ENCODE results near the gene PRKCH.
A peak's percentile ranks its signal among the peaks of the same experiment; 100 is the strongest.

PRKCH gene

GRCh38 chr14:61468063-61468825 is 146.9 kb downstream of the PRKCH start:
- Histone ChIP-seq H3K4me1 (ENCODE audit: insufficient read depth, low read length) (peaks cover 50% of the 10 kb centered on the region), H3K27ac (ENCODE audit: low read depth, low read length) (no peak overlapping the region), H3K27me3 (ENCODE audit: insufficient read depth, low read length) (no peaks in the 10 kb centered on the region), H3K4me3 (ENCODE audit: low read length) (no peak overlapping the region), H3K9me3 (ENCODE audit: insufficient read depth, low read depth, low read length) (no peaks in the 10 kb centered on the region), H3K9ac (ENCODE audit: low read depth, low read length) (no peak overlapping the region), H3K36me3 (ENCODE audit: insufficient read depth, low read length) (no peaks in the 10 kb centered on the region)
- 94% methylated on average over 6 of the region's 7 CpGs for WGBS

GRCh38 chr14:61469781-61470180 is 148.4 kb downstream of the PRKCH start:
- Histone ChIP-seq H3K4me3 (ENCODE audit: low read length) (peak overlapping the region; percentile 37; the same call in 1 of the 2 replicates), H3K9ac (ENCODE audit: low read depth, low read length) (no peak overlapping the region), H3K27me3 (ENCODE audit: insufficient read depth, low read length) (no peaks in the 10 kb centered on the region), H3K9me3 (ENCODE audit: insufficient read depth, low read depth, low read length) (no peaks in the 10 kb centered on the region), H3K27ac (ENCODE audit: low read depth, low read length) (no peak overlapping the region), H3K36me3 (ENCODE audit: insufficient read depth, low read length) (no peaks in the 10 kb centered on the region), H3K4me1 (ENCODE audit: insufficient read depth, low read length) (peaks cover 50% of the 10 kb centered on the region)
- 67% methylated on average over 6 of the region's 6 CpGs for WGBS

- H3K27ac ChIP-seq (ENCODE audit: low read depth, low read length): peak overlapping the region; percentile 25; the same call in 1 of the 2 replicates
- H3K9me3 ChIP-seq (ENCODE audit: insufficient read depth, low read depth, low read length): no peaks in the 10 kb centered on the region
- H3K9ac ChIP-seq (ENCODE audit: low read depth, low read length): no peak overlapping the region
- H3K36me3 ChIP-seq (ENCODE audit: insufficient read depth, low read length): no peaks in the 10 kb centered on the region
- H3K27me3 ChIP-seq (ENCODE audit: insufficient read depth, low read length): no peaks in the 10 kb centered on the region
- 25% methylated on average over 12 of the region's 13 CpGs for WGBS
- peaks cover 50% of the 10 kb centered on the region for H3K4me1 ChIP-seq (ENCODE audit: insufficient read depth, low read length)
- peak overlapping the region; percentile 37 for H3K4me3 ChIP-seq (ENCODE audit: low read length)
These were observed 149.0 kb downstream of the PRKCH start for GRCh38 chr14:61470261-61470960.

GRCh38 chr14:61470961-61471293 is 149.5 kb downstream of the PRKCH start:
- no peak overlapping the region for H3K4me3 ChIP-seq (ENCODE audit: low read length)
- no peaks in the 10 kb centered on the region for H3K27me3 ChIP-seq (ENCODE audit: insufficient read depth, low read length)
- 63% methylated on average over 3 of the region's 3 CpGs for WGBS
- peak overlapping the region; percentile 25; the same call in 1 of the 2 replicates for H3K27ac ChIP-seq (ENCODE audit: low read depth, low read length)
- H3K9ac ChIP-seq (ENCODE audit: low read depth, low read length): no peak overlapping the region
- H3K36me3 ChIP-seq (ENCODE audit: insufficient read depth, low read length): no peaks in the 10 kb centered on the region
- H3K9me3 ChIP-seq (ENCODE audit: insufficient read depth, low read depth, low read length): no peaks in the 10 kb centered on the region
- H3K4me1 ChIP-seq (ENCODE audit: insufficient read depth, low read length): peaks cover 47% of the 10 kb centered on the region

- Histone ChIP-seq H3K4me1 (ENCODE audit: insufficient read depth, low read length) (peaks cover 41% of the 10 kb centered on the region), H3K4me3 (ENCODE audit: low read length) (no peak overlapping the region), H3K9me3 (ENCODE audit: insufficient read depth, low read depth, low read length) (no peaks in the 10 kb centered on the region), H3K27ac (ENCODE audit: low read depth, low read length) (no peak overlapping the region), H3K9ac (ENCODE audit: low read depth, low read length) (no peak overlapping the region), H3K36me3 (ENCODE audit: insufficient read depth, low read length) (no peaks in the 10 kb centered on the region), H3K27me3 (ENCODE audit: insufficient read depth, low read length) (no peaks in the 10 kb centered on the region)
- WGBS: 96% methylated on average over 5 of the region's 7 CpGs
These were observed 150.1 kb downstream of the PRKCH start for GRCh38 chr14:61471297-61472005.

- no peaks in the 10 kb centered on the region for H3K36me3 ChIP-seq (ENCODE audit: insufficient read depth, low read length)
- no peak overlapping the region for H3K9ac ChIP-seq (ENCODE audit: low read depth, low read length)
- no peaks in the 10 kb centered on the region for H3K27me3 ChIP-seq (ENCODE audit: insufficient read depth, low read length)
- WGBS: 77% methylated on average over 8 of the region's 8 CpGs
- no peaks in the 10 kb centered on the region for H3K9me3 ChIP-seq (ENCODE audit: insufficient read depth, low read depth, low read length)
- no peak overlapping the region for H3K4me3 ChIP-seq (ENCODE audit: low read length)
- H3K4me1 ChIP-seq (ENCODE audit: insufficient read depth, low read length): peaks cover 34% of the 10 kb centered on the region
- H3K27ac ChIP-seq (ENCODE audit: low read depth, low read length): no peak overlapping the region
These were observed 150.8 kb downstream of the PRKCH start for GRCh38 chr14:61472011-61472672.

- Histone ChIP-seq H3K36me3 (ENCODE audit: insufficient read depth, low read length) (no peaks in the 10 kb centered on the region), H3K4me1 (ENCODE audit: insufficient read depth, low read length) (peaks cover 30% of the 10 kb centered on the region), H3K4me3 (ENCODE audit: low read length) (no peak overlapping the region), H3K27me3 (ENCODE audit: insufficient read depth, low read length) (no peaks in the 10 kb centered on the region), H3K9ac (ENCODE audit: low read depth, low read length) (no peak overlapping the region), H3K27ac (ENCODE audit: low read depth, low read length) (no peak overlapping the region), H3K9me3 (ENCODE audit: insufficient read depth, low read depth, low read length) (no peaks in the 10 kb centered on the region)
- 90% methylated on average over 3 of the region's 3 CpGs for WGBS
These were observed 151.5 kb downstream of the PRKCH start for GRCh38 chr14:61472801-61473376.

- Histone ChIP-seq H3K4me3 (ENCODE audit: low read length) (no peak overlapping the region), H3K9ac (ENCODE audit: low read depth, low read length) (no peak overlapping the region), H3K36me3 (ENCODE audit: insufficient read depth, low read length) (no peaks in the 10 kb centered on the region), H3K9me3 (ENCODE audit: insufficient read depth, low read depth, low read length) (no peaks in the 10 kb centered on the region), H3K4me1 (ENCODE audit: insufficient read depth, low read length) (peaks cover 29% of the 10 kb centered on the region), H3K27me3 (ENCODE audit: insufficient read depth, low read length) (no peaks in the 10 kb centered on the region), H3K27ac (ENCODE audit: low read depth, low read length) (no peak overlapping the region)
- WGBS: 0% methylated on average over 1 of the region's 1 CpG
These were observed 152.6 kb downstream of the PRKCH start for GRCh38 chr14:61474015-61474414.

- 88% methylated on average over 2 of the region's 3 CpGs for WGBS
- Histone ChIP-seq H3K27ac (ENCODE audit: low read depth, low read length) (no peak overlapping the region), H3K4me1 (ENCODE audit: insufficient read depth, low read length) (peaks cover 26% of the 10 kb centered on the region), H3K27me3 (ENCODE audit: insufficient read depth, low read length) (no peaks in the 10 kb centered on the region), H3K4me3 (ENCODE audit: low read length) (no peak overlapping the region), H3K9ac (ENCODE audit: low read depth, low read length) (no peak overlapping the region), H3K9me3 (ENCODE audit: insufficient read depth, low read depth, low read length) (no peaks in the 10 kb centered on the region), H3K36me3 (ENCODE audit: insufficient read depth, low read length) (no peaks in the 10 kb centered on the region)
These were observed 153.3 kb downstream of the PRKCH start for GRCh38 chr14:61474701-61475100.

GRCh38 chr14:61475316-61475715 is 153.9 kb downstream of the PRKCH start:
- H3K4me3 ChIP-seq (ENCODE audit: low read length): no peak overlapping the region
- peaks cover 26% of the 10 kb centered on the region for H3K4me1 ChIP-seq (ENCODE audit: insufficient read depth, low read length)
- WGBS: 22% methylated on average over 3 of the region's 4 CpGs
- H3K27ac ChIP-seq (ENCODE audit: low read depth, low read length): no peak overlapping the region
- H3K9ac ChIP-seq (ENCODE audit: low read depth, low read length): no peak overlapping the region
- H3K9me3 ChIP-seq (ENCODE audit: insufficient read depth, low read depth, low read length): no peaks in the 10 kb centered on the region
- no peaks in the 10 kb centered on the region for H3K27me3 ChIP-seq (ENCODE audit: insufficient read depth, low read length)
- no peaks in the 10 kb centered on the region for H3K36me3 ChIP-seq (ENCODE audit: insufficient read depth, low read length)
